H1 (cell line): ENCODE data around the gene ZBTB22. TPM values are rescaled to one million over a fixed set of nuclear protein-coding genes. Genes with fewer than 3 reads are reported as not detected.

ENCODE experiments used
- CHD7 ChIP-seq: fragments of 300-600 bp; sonication (generic); IDR thresholded peaks from 2 replicates; pipeline ENCODE4 v1.7.1; 2012; ENCODE audit warnings: low read length, moderate library complexity, mild to moderate bottlenecking, inconsistent platforms; ENCODE audit not compliant: insufficient replicate concordance
- SIN3A ChIP-seq, 2 experiments: IDR thresholded peaks in 1 of 2; conservative IDR thresholded peaks in 1 of 2; 2 replicates each; pipeline ENCODE4 v1.6.1; 2011 to 2012; ENCODE audit warnings: low read length in 2 of 2, improper control_type of control experiment in 1 of 2, low read depth in 1 of 2, mild to moderate bottlenecking in 1 of 2
- SIX5 ChIP-seq: IDR thresholded peaks from 2 replicates; pipeline ENCODE4 v1.6.1; 2011; ENCODE audit warnings: mild to moderate bottlenecking, low read depth, low read length
- polyA plus RNA-seq, 7 experiments: library from polyadenylated mRNA; depleted of rRNA in 3 of 7; stranded (reverse) in 5 of 7; unstranded in 2 of 7; fragments of >200 nt in 5 of 7; fragments of 200-250 nt in 2 of 7; gene quantifications; 1 replicate in 5 of 7; 2 replicates in 1 of 7; 4 replicates in 1 of 7; pipeline versions ENCODE4 v1.2.1 to v1.2.3, GENCODE V29; 2011 to 2013; ENCODE audit warnings: missing spikeins in 2 of 7, mixed read lengths in 2 of 7
- total RNA-seq: library from RNA; stranded (reverse); fragmentation: NEBNext Ultra II Directional; extraction: Animal tissue kit (Norgen Biotek cat#: 25700); gene quantifications from 2 replicates; pipeline ENCODE4 v1.2.1, GENCODE V29; 2021
- TF ChIP-seq, protein P1 (sequence below): IDR thresholded peaks from 2 replicates; pipeline ENCODE4 v1.6.1; 2012; ENCODE audit warnings: inconsistent platforms

The ZBTB22 gene
- total and polyA plus RNA-seq, 2 of the 8 experiments (the other 6 are each of a cell fraction or from before 2014, with no cell fraction given): 7.4 to 9.9 TPM

- TF ChIP-seq CHD7 (no peak), SIX5 (no peak), SIN3A (conservative IDR thresholded peaks at IDR 0.05 in 1 of 2, IDR thresholded peaks at IDR 0.05 in 1 of 2; ENCODE audit: low read depth in 1 of 2, low read length in 2 of 2) (no peak)
- TF ChIP-seq, protein P1, sequence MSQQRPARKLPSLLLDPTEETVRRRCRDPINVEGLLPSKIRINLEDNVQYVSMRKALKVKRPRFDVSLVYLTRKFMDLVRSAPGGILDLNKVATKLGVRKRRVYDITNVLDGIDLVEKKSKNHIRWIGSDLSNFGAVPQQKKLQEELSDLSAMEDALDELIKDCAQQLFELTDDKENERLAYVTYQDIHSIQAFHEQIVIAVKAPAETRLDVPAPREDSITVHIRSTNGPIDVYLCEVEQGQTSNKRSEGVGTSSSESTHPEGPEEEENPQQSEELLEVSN: no peak
Measured at GRCh38 chr6:33273129-33273923, 44.2 kb downstream of the ZBTB22 start (continued).
